ENCODE measurements around the gene SGTA.

SGTA gene

GRCh38 chr19:2754659-2755447, 28.2 kb downstream of the SGTA start:
- no peak for TF ChIP-seq CTCF (IDR thresholded peaks at IDR 0.05; ENCODE audit: control insufficient read depth, insufficient read depth, low read depth, low read length, missing control alignments)
- H3K4me3 ChIP-seq (ENCODE audit: control insufficient read depth, low read depth, low read length), result no peak overlapping the region
- DNase-seq (ENCODE audit: low read depth), result no peak

GRCh38 chr19:2751438-2751830, 31.6 kb downstream of the SGTA start:
- no peak for DNase-seq (ENCODE audit: low read depth)
- no peak for TF ChIP-seq CTCF (IDR thresholded peaks at IDR 0.05; ENCODE audit: control insufficient read depth, insufficient read depth, low read depth, low read length, missing control alignments)
- H3K4me3 ChIP-seq (ENCODE audit: control insufficient read depth, low read depth, low read length), result no peak overlapping the region

GRCh38 chr19:2750808-2751437, 32.1 kb downstream of the SGTA start:
- DNase-seq (ENCODE audit: low read depth), result no peak
- TF ChIP-seq CTCF (IDR thresholded peaks at IDR 0.05; ENCODE audit: control insufficient read depth, insufficient read depth, low read depth, low read length, missing control alignments), result no peak
- H3K4me3 ChIP-seq (ENCODE audit: control insufficient read depth, low read depth, low read length), result no peak overlapping the region

- no peak overlapping the region for H3K4me3 ChIP-seq (ENCODE audit: control insufficient read depth, low read depth, low read length)
- DNase-seq (ENCODE audit: low read depth), result no peak
- no peak for TF ChIP-seq CTCF (IDR thresholded peaks at IDR 0.05; ENCODE audit: control insufficient read depth, insufficient read depth, low read depth, low read length, missing control alignments)
Measured at GRCh38 chr19:2747349-2747748, 35.7 kb downstream of the SGTA start.

- DNase-seq (ENCODE audit: low read depth), result no peak
- no peak overlapping the region for H3K4me3 ChIP-seq (ENCODE audit: control insufficient read depth, low read depth, low read length)
- TF ChIP-seq CTCF (IDR thresholded peaks at IDR 0.05; ENCODE audit: control insufficient read depth, insufficient read depth, low read depth, low read length, missing control alignments), result no peak
Measured at GRCh38 chr19:2744113-2744512, 39.0 kb downstream of the SGTA start.

- no peak for DNase-seq (ENCODE audit: low read depth)
- no peak for TF ChIP-seq CTCF (IDR thresholded peaks at IDR 0.05; ENCODE audit: control insufficient read depth, insufficient read depth, low read depth, low read length, missing control alignments)
- H3K4me3 ChIP-seq (ENCODE audit: control insufficient read depth, low read depth, low read length), result no peak overlapping the region
Measured at GRCh38 chr19:2743099-2743498, 40.0 kb downstream of the SGTA start.

Data from AG09309 (cell line).